HL-60 (cell line): ENCODE measurements around the gene RAVER1.

Experiments
- POLR2AphosphoS5 ChIP-seq: IDR thresholded peaks from 2 replicates; pipeline ENCODE4 v1.6.1; 2012; ENCODE audit warnings: low read depth
- TF ChIP-seq, protein P1 (sequence below): IDR thresholded peaks from one replicate; pipeline ENCODE4 v1.5.1; 2011; ENCODE audit warnings: low read length, control low read depth, inconsistent platforms; ENCODE audit not compliant: insufficient read depth

DNA sequence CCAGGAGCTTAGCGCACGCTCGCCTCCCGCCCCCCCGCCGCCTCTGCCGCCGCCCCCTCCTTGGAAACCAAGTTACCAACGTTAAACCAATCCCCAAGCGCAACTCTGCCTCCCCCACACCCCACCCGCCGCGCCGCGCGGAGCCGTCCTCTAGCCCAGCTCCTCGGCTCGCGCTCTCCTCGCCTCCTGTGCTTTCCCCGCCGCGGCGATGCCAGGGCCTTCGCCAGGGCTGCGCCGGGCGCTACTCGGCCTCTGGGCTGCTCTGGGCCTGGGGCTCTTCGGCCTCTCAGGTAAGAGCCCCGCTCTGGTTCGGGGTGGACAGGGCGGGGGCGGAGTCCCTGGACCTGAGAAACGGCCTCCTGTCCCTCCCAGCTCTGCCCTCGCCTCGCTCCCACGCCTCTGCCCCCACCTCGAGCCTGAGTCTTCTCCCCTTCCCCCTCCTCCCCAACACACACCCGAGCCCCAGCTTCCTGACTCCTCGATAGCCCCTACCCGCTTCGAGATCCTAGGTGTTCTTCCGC lies 43.4 kb downstream of the RAVER1 start, which contains the start of gene ICAM5:
- no peak for TF ChIP-seq POLR2AphosphoS5
- TF ChIP-seq, protein P1, sequence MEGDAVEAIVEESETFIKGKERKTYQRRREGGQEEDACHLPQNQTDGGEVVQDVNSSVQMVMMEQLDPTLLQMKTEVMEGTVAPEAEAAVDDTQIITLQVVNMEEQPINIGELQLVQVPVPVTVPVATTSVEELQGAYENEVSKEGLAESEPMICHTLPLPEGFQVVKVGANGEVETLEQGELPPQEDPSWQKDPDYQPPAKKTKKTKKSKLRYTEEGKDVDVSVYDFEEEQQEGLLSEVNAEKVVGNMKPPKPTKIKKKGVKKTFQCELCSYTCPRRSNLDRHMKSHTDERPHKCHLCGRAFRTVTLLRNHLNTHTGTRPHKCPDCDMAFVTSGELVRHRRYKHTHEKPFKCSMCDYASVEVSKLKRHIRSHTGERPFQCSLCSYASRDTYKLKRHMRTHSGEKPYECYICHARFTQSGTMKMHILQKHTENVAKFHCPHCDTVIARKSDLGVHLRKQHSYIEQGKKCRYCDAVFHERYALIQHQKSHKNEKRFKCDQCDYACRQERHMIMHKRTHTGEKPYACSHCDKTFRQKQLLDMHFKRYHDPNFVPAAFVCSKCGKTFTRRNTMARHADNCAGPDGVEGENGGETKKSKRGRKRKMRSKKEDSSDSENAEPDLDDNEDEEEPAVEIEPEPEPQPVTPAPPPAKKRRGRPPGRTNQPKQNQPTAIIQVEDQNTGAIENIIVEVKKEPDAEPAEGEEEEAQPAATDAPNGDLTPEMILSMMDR = no peak
